Mucosa of descending colon (tissue), 3 donors: ENCODE data around the gene RIOK3. TPM values are rescaled to one million over a fixed set of nuclear protein-coding genes. Genes with fewer than 3 reads are reported as not detected.
A peak's percentile ranks its signal among the peaks of the same experiment; 100 is the strongest.

Experiments used
- ATAC-seq: fragments of 200-7000 bp; cut with Tn5 transposase; one replicate; pipeline ENCODE4 v1.9.1; 2020; ENCODE audit warnings: mild to moderate bottlenecking, moderate library complexity
- DNase-seq, 3 donors: peaks; one replicate each; pipeline ENCODE4 v3.0.0-alpha.2; 2020
- H3K36me3 ChIP-seq: fragments of 200-600 bp; one replicate; pipeline ENCODE4 v1.8.0; 2021; ENCODE audit warnings: low read depth, mild to moderate bottlenecking
- H3K4me1 ChIP-seq: fragments of 200-600 bp; one replicate; pipeline ENCODE4 v1.8.0; 2021; ENCODE audit warnings: low read depth, mild to moderate bottlenecking
- H3K4me3 ChIP-seq: fragments of 200-600 bp; one replicate; pipeline ENCODE4 v1.8.0; 2021; ENCODE audit warnings: mild to moderate bottlenecking
- H3K9me3 ChIP-seq: fragments of 200-600 bp; one replicate; pipeline ENCODE4 v1.8.0; 2021; ENCODE audit warnings: mild to moderate bottlenecking
- CTCF ChIP-seq: fragments of 200-600 bp; IDR thresholded peaks from one replicate; pipeline ENCODE4 v1.8.0; 2022; ENCODE audit warnings: antibody characterized with exemption, mild to moderate bottlenecking
- intact Hi-C, 2 donors: fragments of 100-400 bp; cut with DNase I in 1 of 2; cut with micrococcal nuclease in 1 of 2; formaldehyde crosslinking; loops; one replicate each; pipeline versions ENCODE4 v1.11.0 to v1.11.1; 2022; cut with DNase I, micrococcal nuclease
- long read RNA-seq, 2 donors: library from polyadenylated mRNA; unstranded; transcript quantifications; one replicate each; pipeline ENCODE4 v2.0.0, GENCODE V29; 2019 to 2021
- total RNA-seq, 3 donors: library from RNA; stranded (reverse); fragmentation: NEBNext Ultra II Directional in 2 of 3; extraction: Animal tissue kit (Norgen Biotek cat#: 25700) in 2 of 3; gene quantifications; one replicate each; pipeline versions ENCODE4 v1.2.1 to v1.2.4, GENCODE V29; 2021 to 2023
- donor health status: DM: no; HTN: no; CAD: no; lungs with moderate emphysema.
- donor health status: DM: no; HTN: no; CAD: no.
- donor health status: DM: no; HTN: yes; CAD: no.

Gene RIOK3
- 100 to 1,000 TPM in 2 of 3 donors, 10 to 100 TPM in 1; 96.3 to 176 (median 171) TPM for total RNA-seq
- long read RNA-seq, donor 1, full-length matches to known transcripts, result 99 of 135 reads
- long read RNA-seq, donor 1, partial matches to known transcripts, result 10 of 135 reads
- long read RNA-seq, donor 1, other reads (novel, unspliced or antisense), result 26 of 135 reads
- long read RNA-seq, donor 2, full-length matches to known transcripts, result 44 of 86 reads
- long read RNA-seq, donor 2, partial matches to known transcripts, result 29 of 86 reads
- long read RNA-seq, donor 2, other reads (novel, unspliced or antisense), result 13 of 86 reads

GRCh38 chr18:23452728-23453679, at the start of gene RIOK3:
Gene RIOK3, plus strand, starts transcription at chr18:23453287. Its CDS starts 153 bp downstream, at chr18:23453440.
- no peak for TF ChIP-seq CTCF
- no peaks in the 10 kb centered on the region for H3K36me3 ChIP-seq
- intact Hi-C loops, result no loop called here
- H3K4me3 ChIP-seq, result peak within 1 kb of the TSS; percentile 89
- H3K4me1 ChIP-seq, result peaks cover 32% of the 10 kb centered on the region
- no peaks in the 10 kb centered on the region for H3K9me3 ChIP-seq
- ATAC-seq, result peak; percentile 97
- DNase-seq, result peak; percentile 98 to 99 (median 99)

- no peaks in the 10 kb centered on the region for H3K36me3 ChIP-seq
- no peaks in the 10 kb centered on the region for H3K9me3 ChIP-seq
- H3K4me3 ChIP-seq, result no peak overlapping the region
- ATAC-seq (no peak), DNase-seq (no peak)
- intact Hi-C loops, result no loop called here
- peaks cover 9% of the 10 kb centered on the region for H3K4me1 ChIP-seq
- no peak for TF ChIP-seq CTCF
Observed at GRCh38 chr18:23403310-23403709, 49.8 kb upstream of the RIOK3 start.

GRCh38 chr18:23405636-23406035, 47.5 kb upstream of the RIOK3 start:
- peaks cover 9% of the 10 kb centered on the region for H3K4me1 ChIP-seq
- ATAC-seq (no peak), DNase-seq (no peak)
- TF ChIP-seq CTCF, result no peak
- no peak overlapping the region for H3K4me3 ChIP-seq
- no peaks in the 10 kb centered on the region for H3K9me3 ChIP-seq
- intact Hi-C loops, result no loop called here
- H3K36me3 ChIP-seq, result no peaks in the 10 kb centered on the region

- no peak for TF ChIP-seq CTCF
- intact Hi-C loops, result no loop called here
- DNase-seq, result no peak
- Histone ChIP-seq H3K4me1 (peaks cover 8% of the 10 kb centered on the region), H3K4me3 (no peak overlapping the region), H3K9me3 (no peaks in the 10 kb centered on the region), H3K36me3 (no peaks in the 10 kb centered on the region)
- ATAC-seq, result no peak
Observed at GRCh38 chr18:23406271-23406787, 46.8 kb upstream of the RIOK3 start.

GRCh38 chr18:23412351-23412964, 40.6 kb upstream of the RIOK3 start:
- intact Hi-C loops, result no loop called here
- no peak for TF ChIP-seq CTCF
- no peaks in the 10 kb centered on the region for H3K4me1 ChIP-seq
- H3K4me3 ChIP-seq, result no peak overlapping the region
- no peaks in the 10 kb centered on the region for H3K9me3 ChIP-seq
- no peaks in the 10 kb centered on the region for H3K36me3 ChIP-seq
- ATAC-seq (peak; percentile 61), DNase-seq (no peak)
